Small intestine (tissue), 7 donors: ENCODE data around the gene SUGP2. TPM values are rescaled to one million over a fixed set of nuclear protein-coding genes. Genes with fewer than 3 reads are reported as not detected.

Experiments used
- DNase-seq, 2 donors: peaks; one replicate each; pipeline versions ENCODE4 v3.0.0 to v3.0.0-alpha.2; 2013
- FAIRE-seq: peaks from 2 replicates; lab custom pipeline; 2012; peaks lifted over from hg19 to GRCh38; lab: Jason Lieb, UNC
- H3K27ac ChIP-seq, 3 donors: one replicate each; pipeline ENCODE4 v1.5.1; 2013; ENCODE audit warnings: low read length in 2 of 3, mild to moderate bottlenecking in 2 of 3, control low read depth in 1 of 3, inconsistent platforms in 1 of 3, low read depth in 1 of 3, moderate library complexity in 1 of 3
- H3K27me3 ChIP-seq, 3 donors: one replicate each; pipeline ENCODE4 v1.6.1; 2013; ENCODE audit warnings: low read length in 3 of 3, inconsistent platforms in 1 of 3; ENCODE audit not compliant: control insufficient read depth in 3 of 3, insufficient read depth in 3 of 3
- H3K36me3 ChIP-seq, 3 donors: one replicate each; pipeline ENCODE4 v1.6.1; 2013; ENCODE audit warnings: low read length in 3 of 3, inconsistent platforms in 1 of 3, low read depth in 1 of 3, mild to moderate bottlenecking in 1 of 3, moderate library complexity in 1 of 3; ENCODE audit not compliant: control insufficient read depth in 3 of 3, insufficient read depth in 2 of 3
- H3K4me1 ChIP-seq, 3 donors: one replicate each; pipeline ENCODE4 v1.6.1; 2013; ENCODE audit warnings: low read length in 2 of 3, inconsistent platforms in 1 of 3, low read depth in 1 of 3, mild to moderate bottlenecking in 1 of 3, moderate library complexity in 1 of 3; ENCODE audit not compliant: control insufficient read depth in 3 of 3, insufficient read depth in 2 of 3
- H3K4me3 ChIP-seq, 3 donors: one replicate each; pipeline ENCODE4 v1.5.1; 2013; ENCODE audit warnings: low read length in 3 of 3, control low read depth in 1 of 3, inconsistent platforms in 1 of 3, low read depth in 1 of 3, mild to moderate bottlenecking in 1 of 3, moderate library complexity in 1 of 3
- H3K9me3 ChIP-seq, 2 donors: one replicate each; pipeline ENCODE4 v1.6.1; 2013; ENCODE audit warnings: low read depth in 1 of 2, low read length in 1 of 2; ENCODE audit not compliant: control insufficient read depth in 2 of 2, insufficient read depth in 1 of 2
- WGBS, 3 donors: extraction: QIAGEN DNeasy Blood & Tissue Kit; methylation state at CpG; one replicate each; pipeline ENCODE4 v1.1.7; 2013; 5-methylcytosine and 5-hydroxymethylcytosine counted together
- polyA plus RNA-seq, 4 donors: library from polyadenylated mRNA; stranded (reverse) in 3 of 4; unstranded in 1 of 4; fragments of 200-250 nt in 3 of 4; fragments of 120-200 nt in 1 of 4; gene quantifications; one replicate each; pipeline versions ENCODE4 v1.2.1 to v1.2.3, GENCODE V29; 2013
- donor health status: healthy with polysubstance abuse.
- donor health status: control.
- donor health status: control.
- donor health status: Bipolar disorder and iron deficiency.
- donor health status: healthy.

SUGP2 gene
- polyA plus RNA-seq, 4 donors = 23.0 to 63.5 (median 33.4) TPM

DNA sequence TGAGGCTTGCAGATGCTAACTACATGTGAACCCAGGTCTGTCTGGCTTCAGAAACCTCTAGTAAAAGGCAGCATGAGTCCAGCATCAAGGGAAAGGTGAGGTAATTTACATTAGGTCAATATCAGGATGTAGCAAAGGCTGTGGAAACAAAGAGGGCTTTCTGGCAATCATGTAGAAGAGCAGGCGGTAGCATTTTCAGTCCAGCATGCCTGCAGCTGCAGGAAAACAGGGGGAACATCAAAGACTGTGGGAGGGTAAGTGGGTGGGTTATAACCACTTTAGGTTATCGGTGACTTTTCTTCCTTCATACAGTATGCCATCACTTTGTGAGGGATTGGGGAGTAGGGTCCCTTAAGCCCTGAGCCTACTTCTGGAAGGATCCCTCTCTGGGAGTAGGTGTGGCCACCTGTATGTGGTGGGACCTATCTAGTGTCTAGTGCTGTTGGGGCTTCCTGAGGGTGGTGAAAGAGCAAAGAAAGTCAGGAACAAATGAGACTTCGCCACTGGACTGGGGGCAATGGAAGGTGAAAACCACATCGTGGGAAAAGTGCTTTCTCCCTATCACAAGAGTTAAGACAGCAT lies 10.8 kb downstream of the SUGP2 start:
- H3K27ac ChIP-seq = no peak overlapping the region
- H3K4me3 ChIP-seq = no peak overlapping the region
- 81 to 91% (median 84%) methylated on average over 4 of the region's 4 CpGs for WGBS, 3 donors
- no peaks in the 10 kb centered on the region for H3K9me3 ChIP-seq
- H3K4me1 ChIP-seq = no peaks in the 10 kb centered on the region
- DNase-seq (no peak), FAIRE-seq (no peak)
- H3K36me3 ChIP-seq = peaks cover 13 to 63% (median 26%) of the 10 kb centered on the region in 3 donors
- H3K27me3 ChIP-seq = no peaks in the 10 kb centered on the region

DNA sequence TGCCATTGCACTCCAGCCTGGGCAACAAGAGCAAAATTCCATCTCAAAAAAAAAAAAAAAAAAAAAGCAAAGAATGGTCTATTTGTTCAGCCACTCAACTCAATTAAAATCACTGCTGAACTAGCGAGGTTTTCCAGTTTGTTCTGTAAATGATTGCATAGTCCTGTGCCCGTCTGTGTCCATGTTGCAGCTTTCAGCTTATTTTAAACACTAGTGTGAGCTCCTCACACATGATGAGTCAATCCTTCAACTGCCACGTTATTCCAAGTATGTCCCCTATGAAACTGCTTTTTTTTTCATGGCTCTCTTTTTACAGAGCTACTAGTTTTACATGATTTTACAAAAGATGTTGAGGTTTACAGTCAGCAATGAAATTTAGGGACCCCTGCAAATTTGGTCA lies 12.2 kb downstream of the SUGP2 start:
- 50 to 54% (median 51%) methylated on average over 3 of the region's 3 CpGs for WGBS, 3 donors
- FAIRE-seq (no peak), DNase-seq (no peak)
- H3K4me3 ChIP-seq = no peak overlapping the region
- H3K4me1 ChIP-seq = peaks cover 0 to 5% (median 0%) of the 10 kb centered on the region in 3 donors
- H3K27ac ChIP-seq = no peak overlapping the region
- no peaks in the 10 kb centered on the region for H3K9me3 ChIP-seq
- H3K27me3 ChIP-seq = no peaks in the 10 kb centered on the region
- H3K36me3 ChIP-seq = peaks cover 19 to 64% (median 32%) of the 10 kb centered on the region in 3 donors

DNA sequence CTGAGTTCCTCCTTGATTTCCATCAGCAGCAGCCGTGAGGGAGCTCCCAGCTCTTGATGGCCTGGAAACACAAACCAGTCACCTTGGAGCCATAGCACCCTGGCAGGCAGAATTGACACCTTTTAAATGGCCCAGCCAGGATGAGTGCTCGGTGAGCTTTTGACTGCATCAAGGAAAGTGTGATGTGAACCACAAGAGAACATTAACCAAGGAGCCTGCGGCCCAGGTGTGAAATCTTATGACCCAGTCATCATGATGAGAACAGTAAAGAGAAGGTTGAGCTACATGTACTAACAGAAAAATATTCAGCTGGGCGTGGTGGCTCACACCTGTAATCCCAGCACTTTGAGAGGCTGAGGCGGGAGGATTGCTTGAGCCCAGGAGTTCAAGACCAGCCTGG lies 22.8 kb downstream of the SUGP2 start:
- H3K27me3 ChIP-seq = no peaks in the 10 kb centered on the region
- no peak overlapping the region for H3K27ac ChIP-seq
- H3K36me3 ChIP-seq = peaks cover 14 to 81% (median 18%) of the 10 kb centered on the region in 3 donors
- FAIRE-seq = no peak
- no peaks in the 10 kb centered on the region for H3K4me1 ChIP-seq
- no peak for DNase-seq
- H3K9me3 ChIP-seq = no peaks in the 10 kb centered on the region
- WGBS, 3 donors = 89 to 92% (median 92%) methylated on average over 5 of the region's 5 CpGs
- H3K4me3 ChIP-seq = no peak overlapping the region

DNA sequence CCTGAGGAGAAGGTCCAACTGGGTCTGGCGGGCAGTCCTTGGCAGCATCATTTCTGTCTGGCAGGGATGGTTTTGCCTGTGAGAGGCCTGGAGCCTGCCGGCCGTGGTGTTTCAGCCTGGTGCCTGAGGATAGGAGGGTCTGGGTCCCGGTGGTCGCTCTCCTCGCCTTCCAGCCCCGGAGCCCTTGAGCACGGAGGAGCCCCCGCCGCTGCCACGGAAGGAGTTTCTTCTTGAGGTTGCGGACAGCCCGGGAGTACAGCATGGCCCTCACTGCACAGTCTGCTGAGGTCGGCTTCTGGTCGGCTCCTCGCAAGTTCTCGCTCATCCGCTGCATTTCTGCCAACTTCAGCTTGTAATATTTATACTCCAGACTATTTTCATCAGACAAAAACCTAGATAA lies 23.4 kb downstream of the SUGP2 start:
- H3K4me1 ChIP-seq = no peaks in the 10 kb centered on the region
- FAIRE-seq (no peak), DNase-seq (no peak)
- no peaks in the 10 kb centered on the region for H3K9me3 ChIP-seq
- H3K27ac ChIP-seq = no peak overlapping the region
- H3K36me3 ChIP-seq = peaks cover 16 to 82% (median 21%) of the 10 kb centered on the region in 3 donors
- 94 to 97% (median 96%) methylated on average over 17 to 18 of the region's 18 CpGs for WGBS, 3 donors
- H3K27me3 ChIP-seq = no peaks in the 10 kb centered on the region
- no peak overlapping the region for H3K4me3 ChIP-seq

DNA sequence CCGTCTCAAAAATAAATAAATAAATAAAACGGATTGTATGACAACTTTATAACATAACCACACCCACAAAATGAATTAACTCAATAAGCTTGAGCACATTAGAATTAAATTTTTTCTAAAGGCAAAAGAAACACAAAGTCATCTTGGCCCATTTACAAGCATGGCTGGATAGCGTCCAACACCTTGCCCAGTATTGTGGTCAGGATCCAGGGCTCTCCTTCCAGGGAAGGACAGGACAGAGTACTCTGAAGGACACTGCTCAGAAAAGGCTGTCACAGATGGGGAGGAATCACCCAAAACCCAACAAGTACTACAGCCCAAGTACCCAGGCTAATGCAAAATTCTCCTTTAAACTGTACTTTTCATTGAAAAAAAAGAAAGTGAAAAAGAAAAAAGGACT lies 27.1 kb downstream of the SUGP2 start:
- H3K36me3 ChIP-seq = peaks cover 14 to 87% (median 24%) of the 10 kb centered on the region in 3 donors
- no peak overlapping the region for H3K4me3 ChIP-seq
- no peaks in the 10 kb centered on the region for H3K4me1 ChIP-seq
- DNase-seq = no peak
- WGBS, 3 donors = 74 to 86% (median 81%) methylated on average over 3 of the region's 3 CpGs
- no peaks in the 10 kb centered on the region for H3K27me3 ChIP-seq
- no peaks in the 10 kb centered on the region for H3K9me3 ChIP-seq
- no peak overlapping the region for H3K27ac ChIP-seq
- FAIRE-seq = no peak

DNA sequence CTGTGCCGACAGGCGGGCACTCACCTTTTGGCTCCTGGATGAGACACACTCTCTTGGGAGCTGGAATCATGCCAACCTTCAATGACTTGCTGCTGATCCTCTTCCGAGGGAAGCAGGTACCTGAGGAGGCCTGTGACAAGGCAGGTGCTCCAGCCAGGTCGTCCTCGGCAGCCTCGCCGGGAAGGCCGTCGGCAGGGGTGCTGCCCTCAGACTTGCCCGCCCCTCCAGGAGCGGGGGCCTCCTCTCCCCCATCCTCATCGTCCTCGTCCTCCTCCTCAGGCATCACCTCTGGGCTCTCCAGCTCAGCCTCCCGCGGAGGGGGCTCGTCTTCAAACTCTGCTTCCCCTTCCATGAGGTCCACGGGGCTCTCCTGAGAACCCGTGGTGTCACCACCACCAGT lies 29.2 kb downstream of the SUGP2 start:
- DNase-seq = no peak
- 93 to 96% (median 93%) methylated on average over 18 of the region's 18 CpGs for WGBS, 3 donors
- peaks cover 11 to 86% (median 21%) of the 10 kb centered on the region in 3 donors for H3K36me3 ChIP-seq
- no peak for FAIRE-seq
- H3K27ac ChIP-seq = no peak overlapping the region
- H3K27me3 ChIP-seq = no peaks in the 10 kb centered on the region
- no peaks in the 10 kb centered on the region for H3K4me1 ChIP-seq
- H3K9me3 ChIP-seq = no peaks in the 10 kb centered on the region
- no peak overlapping the region for H3K4me3 ChIP-seq

DNA sequence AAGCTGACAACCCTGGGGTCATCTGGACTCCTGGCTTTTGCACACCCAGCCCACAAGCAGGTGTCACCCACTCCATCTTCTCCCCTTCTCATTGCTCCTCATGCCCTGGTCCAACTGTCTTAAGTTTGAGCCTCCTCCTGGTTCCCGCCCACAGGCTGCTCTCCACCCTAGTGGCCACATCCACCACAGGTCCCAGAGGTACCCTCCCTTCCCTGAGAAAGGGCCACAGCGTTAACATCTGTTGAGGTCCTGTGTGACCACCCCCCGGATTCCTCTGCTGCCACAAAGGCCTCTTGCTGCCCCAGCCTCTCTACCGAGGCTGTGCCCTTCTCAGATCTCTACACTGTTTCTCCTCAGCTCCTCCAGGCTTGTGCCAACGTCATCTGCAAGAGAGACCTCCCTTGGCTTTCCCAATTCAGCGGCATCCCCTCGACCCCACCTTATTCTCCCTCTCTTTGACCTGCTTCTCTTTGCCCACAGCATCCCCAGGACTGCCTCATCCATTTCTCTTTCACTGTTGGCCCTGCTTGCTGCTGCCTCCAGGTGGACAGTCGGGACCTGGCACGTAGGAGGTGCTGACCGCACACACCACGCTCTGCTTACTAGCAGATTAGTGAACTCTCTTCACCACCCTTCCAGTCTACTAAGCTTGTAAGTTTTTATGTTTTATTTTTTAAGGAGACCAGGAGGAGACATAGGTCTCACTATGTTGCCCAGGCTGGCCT lies 33.3 kb downstream of the SUGP2 start:
- no peak for DNase-seq
- H3K9me3 ChIP-seq = no peaks in the 10 kb centered on the region
- FAIRE-seq = no peak
- no peak overlapping the region for H3K4me3 ChIP-seq
- H3K36me3 ChIP-seq = peaks cover 4 to 82% (median 18%) of the 10 kb centered on the region in 3 donors
- WGBS, 3 donors = 86 to 92% (median 88%) methylated on average over 11 of the region's 11 CpGs
- no peaks in the 10 kb centered on the region for H3K27me3 ChIP-seq
- H3K27ac ChIP-seq = no peak overlapping the region
- no peaks in the 10 kb centered on the region for H3K4me1 ChIP-seq

DNA sequence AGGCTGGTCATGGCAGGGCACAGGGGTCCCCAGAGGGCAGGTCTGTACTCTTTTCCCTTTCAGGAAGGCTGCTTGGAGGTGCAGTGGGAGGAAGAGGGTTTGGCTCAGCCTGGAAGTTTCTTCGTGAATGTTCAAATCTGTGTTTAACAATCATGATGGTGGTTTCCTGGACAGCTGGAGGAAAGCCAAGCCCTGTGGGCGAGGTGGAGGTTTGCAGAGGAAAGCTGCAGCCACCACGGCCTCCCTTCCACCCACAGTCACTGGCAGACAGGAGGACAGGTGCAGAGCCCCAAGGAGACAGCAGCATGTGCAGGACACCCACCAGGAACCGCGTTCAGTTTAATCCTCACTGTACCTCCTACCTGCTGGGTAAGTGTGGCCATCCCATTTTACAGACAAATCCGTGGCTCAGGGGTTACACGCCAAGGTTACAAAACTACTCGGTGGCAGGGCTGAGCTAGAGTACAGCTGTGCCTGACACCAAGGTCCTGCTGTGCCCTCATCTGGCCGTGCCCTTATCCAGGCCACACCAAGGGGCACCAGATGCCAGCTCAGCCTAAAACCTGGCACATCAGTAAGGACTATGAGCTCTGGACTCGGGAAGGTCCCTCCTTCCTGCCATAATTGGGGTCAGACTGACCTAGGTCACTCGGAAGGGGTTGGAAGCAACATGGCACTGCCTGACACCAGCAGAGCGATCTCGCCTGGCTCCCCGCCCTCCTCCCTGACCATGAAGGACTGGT lies 34.1 kb downstream of the SUGP2 start:
- FAIRE-seq (no peak), DNase-seq (no peak)
- Histone ChIP-seq H3K27ac (no peak overlapping the region), H3K36me3 (peaks cover 6 to 82% (median 13%) of the 10 kb centered on the region in 3 donors), H3K27me3 (no peaks in the 10 kb centered on the region), H3K4me1 (no peaks in the 10 kb centered on the region), H3K9me3 (no peaks in the 10 kb centered on the region), H3K4me3 (no peak overlapping the region)
- 58 to 70% (median 63%) methylated on average over 14 of the region's 14 CpGs for WGBS, 3 donors
